Activated CD4-positive, alpha-beta T cell treated with anti-CD3 and anti-CD28 coated beads, Interleukin-2, amount 50 U/mL, for 24 hours (primary cell): ENCODE measurements around the gene ZNF503.

Experiments used
- DNase-seq, 2 donors: peaks; one replicate each; pipeline ENCODE4 v3.0.0-alpha.2; 2020; ENCODE audit warnings: low read depth in 1 of 2, low spot score in 1 of 2

The ZNF503 gene

DNA sequence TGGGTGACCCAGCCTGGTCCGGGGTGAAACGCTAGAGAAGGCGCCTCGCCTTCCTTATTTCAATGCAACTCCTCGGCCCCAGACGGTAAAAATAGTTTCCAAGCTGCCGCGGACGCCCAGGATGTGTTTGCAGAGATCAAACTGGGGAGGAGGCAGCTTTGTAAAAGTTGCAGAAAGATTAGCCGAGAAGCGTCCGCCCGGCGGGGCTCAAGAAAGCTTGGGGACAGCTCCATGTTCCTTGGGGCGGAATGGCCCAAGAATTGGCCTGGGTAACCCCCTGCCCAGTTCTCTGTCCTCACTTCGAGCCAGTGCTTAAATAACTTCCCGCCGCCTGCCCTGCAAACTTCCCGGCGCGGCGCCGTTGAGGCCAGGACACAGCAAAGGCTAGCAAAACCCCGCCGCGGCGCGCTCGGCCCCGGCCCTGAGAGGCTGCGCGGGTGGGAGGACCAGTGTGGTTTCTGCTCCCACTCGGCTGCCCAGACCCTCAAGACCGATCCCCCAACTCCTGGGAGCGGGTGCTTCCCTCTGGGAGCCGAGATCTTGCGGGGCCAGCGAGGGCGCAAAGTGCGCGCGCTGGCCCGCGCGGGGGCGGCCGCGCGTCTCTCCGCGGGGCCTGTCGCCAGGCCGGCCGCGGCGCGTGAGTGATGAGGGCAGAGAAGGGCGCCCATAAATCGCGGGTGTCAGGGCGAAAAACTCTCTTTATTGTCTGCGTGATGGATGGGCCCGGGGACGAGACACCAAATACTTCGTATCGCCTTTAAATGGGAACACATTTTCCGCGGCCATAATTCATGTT, 6.3 kb upstream of the ZNF503 start:
- no peak for DNase-seq

- no peak for DNase-seq
These were observed 5.7 kb upstream of the ZNF503 start for GRCh38 chr10:75407224-75407712.

DNA sequence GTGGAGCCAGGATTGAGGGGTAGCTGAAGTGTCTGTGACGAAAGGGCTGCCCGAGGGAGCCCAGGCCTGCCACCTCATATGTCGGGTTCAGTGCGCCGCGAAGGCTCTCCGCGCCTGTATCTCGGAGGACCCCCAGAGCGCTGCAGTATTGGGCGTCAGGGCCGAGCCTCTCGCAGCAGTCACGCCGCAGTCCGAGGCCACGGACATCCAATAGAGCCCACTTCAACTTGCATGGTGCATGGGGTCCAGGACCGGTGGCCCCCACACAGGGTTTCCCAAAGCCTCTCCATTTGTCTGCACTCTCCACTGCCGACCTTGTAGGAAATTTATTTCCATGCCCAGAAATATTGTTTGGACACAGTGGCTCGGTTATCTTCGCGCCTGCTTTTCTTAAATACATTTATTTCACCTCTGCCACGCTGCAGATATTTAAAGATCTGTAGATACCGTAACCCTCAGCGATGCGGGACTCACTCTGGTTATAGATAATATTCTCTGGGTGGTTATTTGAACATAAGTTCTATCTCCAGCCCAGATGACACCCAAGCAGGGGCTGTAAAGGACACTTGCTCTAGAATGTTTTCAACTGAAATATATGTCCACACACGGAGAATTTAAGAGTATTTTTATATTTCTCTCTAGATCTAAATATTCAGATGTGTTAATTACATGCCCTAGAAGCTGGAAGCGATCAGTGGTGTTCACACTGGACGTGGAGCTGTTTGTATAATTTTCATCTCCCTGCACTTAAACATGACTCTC, 5.1 kb upstream of the ZNF503 start:
- DNase-seq = no peak

DNA sequence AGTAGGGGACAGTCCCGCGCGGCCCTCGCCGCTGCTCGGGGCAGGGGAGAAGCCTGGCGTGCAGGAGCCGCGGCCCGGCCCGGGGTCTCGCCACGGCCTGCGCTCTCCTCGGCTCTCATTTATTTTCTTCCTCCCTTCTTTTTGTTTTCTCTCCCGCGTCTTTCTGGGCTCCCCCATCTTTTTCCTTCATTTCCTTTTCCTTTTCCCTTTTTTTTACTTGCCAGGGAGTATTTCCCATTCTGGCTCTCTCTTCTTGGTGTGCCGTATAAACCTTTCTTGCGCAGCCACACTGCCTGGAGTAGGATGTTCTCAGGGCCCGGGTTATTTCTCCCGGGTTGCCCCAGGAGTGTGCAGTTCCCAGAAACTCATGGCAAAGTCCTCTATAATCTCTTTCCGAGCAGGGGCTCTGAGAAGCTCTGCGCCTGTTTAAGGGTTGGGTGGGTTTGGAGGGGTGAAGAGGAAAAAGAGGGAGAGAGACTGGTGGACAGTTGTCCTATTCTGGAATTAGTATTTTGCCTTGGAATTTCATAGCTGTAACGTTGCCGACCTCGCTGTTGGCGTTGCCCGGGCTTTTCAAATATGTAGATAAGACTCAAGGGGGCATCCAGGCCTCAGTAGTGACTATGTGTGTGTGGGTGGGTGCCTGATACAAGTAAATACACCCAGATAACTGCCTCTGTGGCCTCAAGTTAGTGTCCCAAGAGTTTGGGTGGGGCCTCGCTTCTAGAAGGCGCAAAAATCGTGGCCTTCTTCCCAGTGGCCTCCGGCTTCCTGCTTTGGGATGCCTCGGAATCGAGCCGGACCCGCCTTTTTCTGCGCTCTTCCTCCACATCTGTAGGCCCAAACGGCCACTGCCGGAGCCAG, 4.3 kb upstream of the ZNF503 start:
- no peak for DNase-seq

- DNase-seq = no peak
These were observed 3.4 kb upstream of the ZNF503 start for GRCh38 chr10:75404815-75405597.

GRCh38 chr10:75403939-75404814, 2.6 kb upstream of the ZNF503 start:
- DNase-seq = no peak

DNA sequence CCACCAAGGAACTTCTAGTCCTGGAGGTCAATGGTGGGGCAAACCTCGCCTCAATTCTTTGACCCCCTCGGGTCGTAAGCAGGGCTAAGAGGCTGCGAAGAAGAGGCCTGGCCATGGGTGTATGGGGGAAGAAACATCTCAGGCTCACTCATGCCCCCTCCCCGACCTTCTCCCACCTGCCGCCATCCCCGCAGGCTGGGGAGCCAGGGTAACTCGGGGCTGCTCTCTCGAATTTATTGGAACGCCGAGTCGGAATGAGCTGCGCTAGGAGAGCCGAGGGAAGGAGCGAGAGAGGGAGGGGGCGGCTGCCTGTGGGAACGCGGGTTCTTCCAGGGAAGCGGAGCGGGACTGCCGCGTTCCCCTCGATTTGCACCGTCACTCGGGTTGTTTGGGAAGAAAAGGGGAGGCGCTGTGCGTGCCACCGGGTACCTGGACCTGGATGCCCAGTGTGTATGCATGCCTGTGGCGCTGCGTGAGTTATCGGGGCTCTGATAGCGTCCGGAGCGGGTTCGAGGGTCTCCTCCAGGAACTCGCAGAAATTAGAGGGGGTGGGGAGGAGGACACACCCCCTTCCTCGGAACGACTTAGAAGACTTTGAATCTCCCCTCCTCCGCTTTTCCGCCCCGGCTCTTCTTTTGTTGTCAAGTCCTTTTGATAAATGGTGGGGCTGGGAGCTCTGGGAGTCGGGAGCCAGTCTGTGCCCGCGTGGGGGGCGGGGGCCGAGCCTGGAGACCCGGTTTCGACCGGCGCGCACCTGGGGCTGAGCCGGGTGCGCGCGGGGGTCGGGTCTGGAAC, 1.8 kb upstream of the ZNF503 start:
- DNase-seq = no peak

DNA sequence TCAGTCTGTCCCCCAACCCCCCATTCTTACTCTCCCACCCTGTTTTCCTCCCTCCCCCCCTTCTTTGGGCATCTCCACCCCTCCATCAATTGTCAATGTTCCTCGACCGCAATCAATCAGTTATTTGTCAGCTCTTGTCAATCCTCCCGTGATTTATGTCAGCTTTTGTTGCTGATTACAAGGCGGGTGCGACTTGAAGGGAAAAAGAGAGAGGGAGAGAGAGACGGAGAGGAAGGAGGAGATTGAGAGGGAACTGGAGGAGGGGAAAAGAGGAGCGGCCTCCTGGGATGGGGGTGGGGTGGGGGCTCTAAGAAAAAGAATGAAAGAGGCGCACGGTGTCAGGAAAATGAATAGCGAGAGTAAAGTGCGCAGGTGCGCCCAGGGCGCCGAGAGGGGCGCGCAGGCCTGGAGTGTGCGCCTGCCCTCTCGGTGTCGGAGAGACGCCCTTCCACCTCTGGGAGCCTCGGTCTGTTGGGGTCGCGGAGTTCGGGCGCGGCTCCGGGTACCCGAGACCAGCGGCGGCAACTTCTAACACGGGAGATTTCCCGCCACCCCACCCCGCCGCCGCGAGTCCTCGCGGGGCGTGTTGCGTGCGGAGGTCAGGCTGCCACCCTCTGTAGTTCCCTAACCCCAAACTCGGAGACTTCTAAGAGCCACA, 1.1 kb upstream of the ZNF503 start:
- DNase-seq = no peak

- DNase-seq = no peak
These were observed 594 bp downstream of the ZNF503 start for GRCh38 chr10:75400771-75401568.

DNA sequence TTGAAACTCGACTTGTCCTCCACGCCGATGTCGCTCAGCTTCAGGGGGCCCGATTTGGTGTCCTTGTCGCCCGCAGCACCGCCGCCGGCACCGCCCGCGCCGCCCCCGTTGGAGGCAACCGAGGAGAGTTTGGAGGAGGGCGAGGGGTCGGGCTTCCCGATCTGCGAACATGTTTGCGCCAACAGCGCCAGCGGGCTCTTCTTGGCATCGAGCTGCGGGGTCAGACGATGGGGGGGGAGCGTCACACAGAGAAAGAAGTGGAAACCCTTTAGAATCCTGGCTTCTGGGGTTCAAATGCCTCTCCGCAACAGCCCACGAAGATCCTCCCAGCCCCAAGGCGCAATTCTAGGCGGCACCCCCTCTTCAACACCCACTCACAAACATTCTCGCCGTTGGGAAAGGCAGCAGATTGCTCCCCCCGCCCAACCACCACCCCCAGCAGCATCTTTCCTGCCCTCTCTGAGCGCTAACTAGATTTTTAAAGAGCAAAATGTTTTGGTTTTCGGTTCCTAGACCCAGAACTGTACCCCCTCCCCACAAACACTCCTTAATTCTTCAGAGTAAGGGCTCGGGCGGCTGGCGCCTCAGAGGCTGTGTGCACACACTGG, 1.3 kb downstream of the ZNF503 start:
- DNase-seq = no peak

DNA sequence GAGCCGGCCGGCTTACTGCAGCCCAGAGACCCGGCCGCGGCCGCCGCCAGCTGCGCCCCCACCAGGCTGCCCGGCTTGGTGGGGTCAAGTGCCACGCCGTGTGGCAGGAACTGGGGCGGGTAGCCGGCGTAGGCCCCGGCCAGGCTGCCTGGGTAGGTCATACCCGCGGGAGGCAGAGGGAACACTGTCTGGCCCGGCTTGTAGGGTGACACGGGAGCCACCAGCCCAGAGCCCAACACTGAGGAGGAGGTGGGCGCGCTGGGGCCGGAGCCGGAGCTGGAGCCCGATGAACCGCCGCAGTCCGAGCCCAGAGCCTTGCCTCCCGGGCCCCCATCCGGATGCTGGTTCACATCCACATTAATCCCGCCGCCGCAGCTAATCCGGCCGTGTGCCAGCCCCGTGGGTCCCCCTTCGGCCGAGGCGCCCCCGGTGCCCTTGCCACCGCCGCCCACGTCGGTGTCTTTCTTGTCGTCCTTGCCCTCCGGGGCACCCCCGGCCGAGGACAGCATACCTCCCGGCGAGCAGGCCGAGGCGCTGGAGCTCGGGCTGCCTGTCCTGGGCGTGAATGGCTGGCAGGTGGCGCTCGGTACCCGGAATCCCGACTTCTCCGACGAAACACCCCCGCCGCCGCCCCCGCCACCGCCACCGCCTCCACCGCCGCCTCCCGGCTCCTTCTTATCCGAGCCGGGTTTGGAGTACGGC, 2.0 kb downstream of the ZNF503 start:
- no peak for DNase-seq

GRCh38 chr10:75398692-75399460, 2.7 kb downstream of the ZNF503 start:
- no peak for DNase-seq

- no peak for DNase-seq
These were observed 3.3 kb downstream of the ZNF503 start for GRCh38 chr10:75398200-75398691.

DNA sequence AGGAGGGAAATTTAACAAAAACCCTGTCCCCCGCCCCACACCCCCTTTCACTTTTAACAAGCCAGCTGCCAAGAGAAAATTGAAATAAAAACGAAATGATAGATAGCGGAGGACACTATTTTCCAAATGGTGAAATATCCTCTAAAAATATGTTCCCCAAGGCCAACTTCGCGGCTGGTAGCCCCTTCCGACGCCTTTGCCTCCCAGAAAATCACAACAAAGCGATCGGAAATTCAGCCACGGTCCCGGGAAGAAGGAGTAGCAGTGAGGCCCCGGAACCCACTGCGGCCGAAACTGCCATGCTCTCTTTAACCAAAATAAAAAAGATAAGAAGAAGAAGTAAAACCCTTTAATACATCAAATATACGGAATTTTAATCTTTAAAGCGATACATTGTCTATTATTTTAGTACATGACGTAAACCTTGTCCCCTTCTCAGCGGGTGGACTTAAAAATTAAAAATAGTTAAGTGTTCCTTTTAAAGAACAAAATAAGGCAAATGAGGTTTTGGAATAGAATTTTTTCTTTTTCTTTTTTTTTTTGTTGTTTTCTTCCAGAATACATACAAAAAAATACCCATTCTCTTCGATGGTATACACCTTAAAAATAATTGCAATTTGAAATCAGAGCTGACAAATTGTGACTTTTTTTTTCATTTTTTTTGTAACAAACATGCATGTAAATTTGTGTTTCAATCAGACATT, 3.9 kb downstream of the ZNF503 start:
- DNase-seq = no peak
